GM10248 (cell line): ENCODE measurements around the gene LCE1F.

Experiments used
- CTCF ChIA-PET: fragments of 300-600 bp; sonication (Branson Sonifier 250); formaldehyde crosslinking; extraction: SDS; loops from one replicate; lab custom pipeline; 2021; ENCODE audit warnings: antibody characterized with exemption; lab: Yijun Ruan, JAX
- POLR2A ChIA-PET: fragments of 350-650 bp; sonication (Branson Sonifier 250); formaldehyde crosslinking; extraction: SDS; loops from one replicate; lab custom pipeline; 2020; ENCODE audit warnings: antibody characterized with exemption; lab: Yijun Ruan, JAX
- DNase-seq: peaks from one replicate; pipeline ENCODE4 v3.0.0; 2012; ENCODE audit errors: extremely low spot score
- CTCF ChIP-seq: IDR thresholded peaks from 2 replicates; pipeline ENCODE4 v1.5.1; 2012; ENCODE audit warnings: mild to moderate bottlenecking, low read depth; ENCODE audit errors: extremely low read depth, missing control alignments, control extremely low read depth

The LCE1F gene

GRCh38 chr1:152753586-152753985 lies 21.4 kb upstream of the LCE1F start:
- CTCF ChIA-PET, result interaction anchor here (1.5 kb wide), 1 partner anchor 117 kb away, joined by 4 read pairs; no protein-coding TSS in a partner anchor
- POLR2A ChIA-PET, result no interaction called here
- TF ChIP-seq CTCF, result no peak
- no peak for DNase-seq

GRCh38 chr1:152756872-152757271 lies 18.1 kb upstream of the LCE1F start:
- TF ChIP-seq CTCF, result no peak
- ChIA-PET CTCF (no interaction called here), POLR2A (no interaction called here)
- DNase-seq, result no peak

GRCh38 chr1:152757747-152758146 lies 17.2 kb upstream of the LCE1F start, which contains the start of gene KPRP:
Gene KPRP (plus strand): TSS chr1:152758025. CDS start chr1:152759589, 1,564 bp downstream.
- CTCF ChIA-PET, result no interaction called here
- no peak for TF ChIP-seq CTCF
- DNase-seq, result no peak
- POLR2A ChIA-PET, result interaction anchor here (0.5 kb wide), 1 partner anchor 1633 kb away, joined by 5 read pairs; no protein-coding TSS in a partner anchor

GRCh38 chr1:152758636-152759035 lies 16.3 kb upstream of the LCE1F start:
- no peak for DNase-seq
- TF ChIP-seq CTCF, result no peak
- ChIA-PET POLR2A (no interaction called here), CTCF (interaction anchor here (2.1 kb wide), 1 partner anchor 19 kb away, joined by 5 read pairs; no protein-coding TSS in a partner anchor)

- no peak for DNase-seq
- POLR2A ChIA-PET, result no interaction called here
- no peak for TF ChIP-seq CTCF
- CTCF ChIA-PET, result interaction anchor here (0.8 to 2.1 kb wide), 2 partner anchors 15 to 18 kb away, joined by 3 to 5 read pairs; no protein-coding TSS in a partner anchor
Measured at GRCh38 chr1:152759453-152760173, 15.3 kb upstream of the LCE1F start.

GRCh38 chr1:152760551-152761190 lies 14.3 kb upstream of the LCE1F start:
- POLR2A ChIA-PET, result no interaction called here
- no peak for DNase-seq
- CTCF ChIA-PET, result interaction anchor here (0.8 to 2.1 kb wide), 2 partner anchors 16 to 17 kb away, joined by 3 to 5 read pairs; no protein-coding TSS in a partner anchor
- TF ChIP-seq CTCF, result no peak
